CD4-positive, alpha-beta T cell (primary cell): ENCODE data around the gene AGFG1. TPM values are rescaled to one million over a fixed set of nuclear protein-coding genes. Genes with fewer than 3 reads are reported as not detected.

Experiments used
- ATAC-seq: fragments of 200-7000 bp; cut with Tn5 transposase; one replicate; pipeline ENCODE4 v1.10.0; 2022; ENCODE audit warnings: mild to moderate bottlenecking; ENCODE audit not compliant: poor library complexity
- CTCF ChIA-PET: fragments of 350-600 bp; sonication (Branson Sonifier 250); formaldehyde crosslinking; loops from one replicate; lab custom pipeline; 2021; ENCODE audit warnings: antibody characterized with exemption, inconsistent platforms; lab: Charles Lee
- POLR2A ChIA-PET: fragments of 350-600 bp; sonication (Branson Sonifier 250); formaldehyde crosslinking; loops from one replicate; lab custom pipeline; 2021; ENCODE audit warnings: antibody characterized with exemption, inconsistent platforms; lab: Charles Lee
- DNase-seq, 14 experiments: peaks; one replicate each; pipeline ENCODE4 v3.0.0-alpha.2; 2013 to 2020; ENCODE audit warnings: mixed read lengths in 2 of 14
- H3K27ac ChIP-seq, 2 donors: one replicate each; pipeline versions ENCODE4 v1.5.1 to v1.7.0; 2013; ENCODE audit warnings: low read length in 2 of 2, low read depth in 1 of 2, mild to moderate bottlenecking in 1 of 2
- H3K27me3 ChIP-seq, 2 experiments: 1 replicate in 1 of 2; 2 replicates in 1 of 2; pipeline versions ENCODE4 v1.6.1 to v1.7.0; 2013; ENCODE audit warnings: low read length in 2 of 2, control low read depth in 1 of 2, mild to moderate bottlenecking in 1 of 2, moderate library complexity in 1 of 2; ENCODE audit not compliant: insufficient read depth in 2 of 2, control insufficient read depth in 1 of 2
- H3K36me3 ChIP-seq: one replicate; pipeline ENCODE4 v1.6.1; 2013; ENCODE audit warnings: low read length, control low read depth; ENCODE audit not compliant: insufficient read depth
- H3K4me1 ChIP-seq: one replicate; pipeline ENCODE4 v1.6.1; 2013; ENCODE audit warnings: low read length, control low read depth; ENCODE audit not compliant: insufficient read depth
- H3K4me3 ChIP-seq: one replicate; pipeline ENCODE4 v1.5.1; 2013; ENCODE audit warnings: mild to moderate bottlenecking, low read length, moderate library complexity
- H3K9me3 ChIP-seq, 2 experiments: 1 replicate in 1 of 2; 2 replicates in 1 of 2; pipeline versions ENCODE4 v1.6.1 to v1.7.0; 2013; ENCODE audit warnings: low read length in 2 of 2, mild to moderate bottlenecking in 2 of 2, control low read depth in 1 of 2, moderate library complexity in 1 of 2; ENCODE audit not compliant: control insufficient read depth in 1 of 2, insufficient read depth in 1 of 2
- H3K27ac Mint-ChIP-seq: one replicate; pipeline ENCODE4 v1.8.0; 2020; ENCODE audit warnings: mixed read lengths
- H3K27me3 Mint-ChIP-seq: one replicate; pipeline ENCODE4 v1.8.0; 2021; ENCODE audit warnings: mixed read lengths
- H3K36me3 Mint-ChIP-seq: one replicate; pipeline ENCODE4 v1.8.0; 2021; ENCODE audit warnings: low read depth, mixed read lengths
- H3K4me1 Mint-ChIP-seq: one replicate; pipeline ENCODE4 v1.8.0; 2021; ENCODE audit warnings: low read depth, mixed read lengths
- H3K4me3 Mint-ChIP-seq: one replicate; pipeline ENCODE4 v1.8.0; 2020; ENCODE audit warnings: mild to moderate bottlenecking, mixed read lengths
- H3K9me3 Mint-ChIP-seq: one replicate; pipeline ENCODE4 v1.8.0; 2020; ENCODE audit warnings: mixed read lengths
- CTCF ChIP-seq: fragments of 200-600 bp; IDR thresholded peaks from one replicate; pipeline ENCODE4 v1.8.0; 2022; ENCODE audit warnings: antibody characterized with exemption, mild to moderate bottlenecking
- intact Hi-C, 2 experiments: fragments of 100-400 bp; cut with DNase I in 1 of 2; cut with micrococcal nuclease in 1 of 2; formaldehyde crosslinking; loops; one replicate each; pipeline versions ENCODE4 v1.15.1 to v1.9.0; 2023 to 2025; cut with DNase I, micrococcal nuclease
- total RNA-seq, 174 experiments: library from RNA in 2 of 174; stranded (reverse) in 2 of 174; gene quantifications; one replicate each; pipeline ENCODE4 v1.2.3 and lab custom pipeline; 2021 to 2026

Gene AGFG1
- total RNA-seq, 2 experiments from 2014 or later: 49.9 to 55.9 TPM

GRCh38 chr2:227447606-227448005 is 24.4 kb upstream of the AGFG1 start:
- no peak overlapping the region for H3K27ac ChIP-seq
- ChIA-PET POLR2A (no interaction called here), CTCF (no interaction called here)
- no peak for TF ChIP-seq CTCF
- intact Hi-C loops: no loop called here
- Mint-ChIP-seq H3K36me3 (no peaks in the 10 kb centered on the region), H3K9me3 (no peaks in the 10 kb centered on the region), H3K4me3 (no peak overlapping the region), H3K4me1 (no peaks in the 10 kb centered on the region), H3K27ac (no peak overlapping the region), H3K27me3 (no peaks in the 10 kb centered on the region)
- no peaks in the 10 kb centered on the region for H3K9me3 ChIP-seq
- no peaks in the 10 kb centered on the region for H3K36me3 ChIP-seq
- DNase-seq: no peak
- H3K4me3 ChIP-seq: no peak overlapping the region
- no peaks in the 10 kb centered on the region for H3K4me1 ChIP-seq
- no peak for ATAC-seq
- no peaks in the 10 kb centered on the region for H3K27me3 ChIP-seq

GRCh38 chr2:227450311-227450841 is 21.6 kb upstream of the AGFG1 start:
- intact Hi-C loops: no loop called here
- no peak overlapping the region for H3K27ac Mint-ChIP-seq
- no peak for ATAC-seq
- no peaks in the 10 kb centered on the region for H3K4me1 Mint-ChIP-seq
- H3K4me3 ChIP-seq: no peak overlapping the region
- no peaks in the 10 kb centered on the region for H3K27me3 Mint-ChIP-seq
- TF ChIP-seq CTCF: no peak
- H3K9me3 ChIP-seq: no peaks in the 10 kb centered on the region
- ChIA-PET POLR2A (interaction anchor here (0.6 kb wide), 1 partner anchor 21 kb away, joined by 3 read pairs; no protein-coding TSS in a partner anchor), CTCF (no interaction called here)
- no peak for DNase-seq
- H3K27me3 ChIP-seq: no peaks in the 10 kb centered on the region
- H3K4me3 Mint-ChIP-seq: no peak overlapping the region
- no peaks in the 10 kb centered on the region for H3K36me3 ChIP-seq
- H3K9me3 Mint-ChIP-seq: no peaks in the 10 kb centered on the region
- no peaks in the 10 kb centered on the region for H3K4me1 ChIP-seq
- no peaks in the 10 kb centered on the region for H3K36me3 Mint-ChIP-seq
- H3K27ac ChIP-seq: no peak overlapping the region

- ChIA-PET CTCF (no interaction called here), POLR2A (interaction anchor here (0.6 kb wide), 1 partner anchor 22 kb away, joined by 3 read pairs; no protein-coding TSS in a partner anchor)
- no peak for TF ChIP-seq CTCF
- intact Hi-C loops: no loop called here
- H3K27me3 Mint-ChIP-seq: no peaks in the 10 kb centered on the region
- Histone ChIP-seq H3K9me3 (no peaks in the 10 kb centered on the region), H3K27ac (no peak overlapping the region), H3K27me3 (no peaks in the 10 kb centered on the region), H3K4me1 (no peaks in the 10 kb centered on the region), H3K4me3 (no peak overlapping the region), H3K36me3 (no peaks in the 10 kb centered on the region)
- ATAC-seq (no peak), DNase-seq (no peak)
- no peaks in the 10 kb centered on the region for H3K9me3 Mint-ChIP-seq
- H3K4me3 Mint-ChIP-seq: no peak overlapping the region
- no peaks in the 10 kb centered on the region for H3K36me3 Mint-ChIP-seq
- H3K4me1 Mint-ChIP-seq: no peaks in the 10 kb centered on the region
- H3K27ac Mint-ChIP-seq: no peak overlapping the region
Measured at GRCh38 chr2:227450926-227451654, 20.9 kb upstream of the AGFG1 start.
